WI38 (cell line): ENCODE results near the gene OOEP.
"Not testable (repeated sequence)": the region's sequence is repeated elsewhere in the genome, so short reads cannot be mapped to it uniquely, and the experiment has no call there.

Experiments used
- H3K4me3 ChIP-seq: 2 replicates; pipeline ENCODE4 v1.5.1; 2011; ENCODE audit warnings: low read depth, mild to moderate bottlenecking, control low read depth, low read length
- CTCF ChIP-seq: IDR thresholded peaks from 2 replicates; pipeline ENCODE4 v1.5.1; 2012; ENCODE audit warnings: low read depth, mild to moderate bottlenecking, control low read depth, low read length

Gene OOEP

DNA sequence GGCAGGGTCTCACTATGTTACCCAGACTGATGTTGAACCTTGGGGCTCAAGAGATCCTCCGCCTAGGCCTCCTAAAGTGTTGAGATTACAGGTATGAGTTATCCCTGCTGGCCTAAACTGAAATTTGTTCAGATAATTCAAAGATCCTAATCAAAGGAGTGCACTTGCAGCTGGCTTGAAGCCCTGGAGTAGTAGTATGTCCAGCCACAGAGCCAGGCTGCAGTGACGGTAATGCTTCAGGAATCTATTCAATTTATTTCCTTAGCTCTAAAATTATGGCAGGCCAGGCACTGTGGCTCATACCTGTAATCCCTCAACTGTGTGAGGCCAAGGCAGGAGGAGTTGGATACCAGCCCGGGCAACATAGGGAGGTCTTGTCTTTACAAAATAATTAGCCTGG is 23.6 kb upstream of the OOEP start:
- no peak for TF ChIP-seq CTCF

GRCh38 chr6:73392188-73392587 is 22.5 kb upstream of the OOEP start:
- not testable (repeated sequence) for H3K4me3 ChIP-seq

More for the DNA sequence above, 23.6 kb upstream of the OOEP start:
- H3K4me3 ChIP-seq, result no peak overlapping the region

GRCh38 chr6:73391675-73392074 is 22.0 kb upstream of the OOEP start:
- no peak for TF ChIP-seq CTCF

GRCh38 chr6:73389854-73390253 is 20.2 kb upstream of the OOEP start:
- TF ChIP-seq CTCF, result no peak

More at GRCh38 chr6:73391675-73392074, 22.0 kb upstream of the OOEP start:
- H3K4me3 ChIP-seq, result no peak overlapping the region

GRCh38 chr6:73388800-73389512 is 19.3 kb upstream of the OOEP start:
- H3K4me3 ChIP-seq, result peak overlapping the region; percentile 69
- peak; percentile 78 for TF ChIP-seq CTCF

More at GRCh38 chr6:73389854-73390253, 20.2 kb upstream of the OOEP start:
- H3K4me3 ChIP-seq, result no peak overlapping the region

GRCh38 chr6:73388433-73388799 is 18.7 kb upstream of the OOEP start:
- peak overlapping the region; percentile 69 for H3K4me3 ChIP-seq

GRCh38 chr6:73382462-73383113 is 12.9 kb upstream of the OOEP start:
- no peak overlapping the region for H3K4me3 ChIP-seq
- TF ChIP-seq CTCF, result no peak

More at GRCh38 chr6:73388433-73388799, 18.7 kb upstream of the OOEP start:
- no peak for TF ChIP-seq CTCF

GRCh38 chr6:73381531-73381930 is 11.8 kb upstream of the OOEP start:
- H3K4me3 ChIP-seq, result not testable (repeated sequence)
